B cell (primary cell): Measurements from ENCODE around the gene KLHL13. TPM values are rescaled to one million over a fixed set of nuclear protein-coding genes. Genes with fewer than 3 reads are reported as not detected.

Experiments used
- ATAC-seq: fragments of 200-7000 bp; cut with Tn5 transposase; one replicate; pipeline ENCODE4 v1.10.0; 2021; ENCODE audit warnings: low read depth, mild to moderate bottlenecking, moderate number of reproducible peaks, moderate library complexity
- CTCF ChIA-PET: fragments of 350-600 bp; sonication (Branson Sonifier 250); formaldehyde crosslinking; loops from one replicate; lab custom pipeline; 2021; ENCODE audit warnings: antibody characterized with exemption, inconsistent platforms; lab: Charles Lee
- POLR2A ChIA-PET: fragments of 350-600 bp; sonication (Branson Sonifier 250); formaldehyde crosslinking; loops from one replicate; lab custom pipeline; 2021; ENCODE audit warnings: antibody characterized with exemption; lab: Charles Lee
- DNase-seq: peaks from one replicate; pipeline ENCODE4 v3.0.0; 2013
- H2AFZ ChIP-seq: 2 replicates; pipeline ENCODE4 v1.6.1; 2012; ENCODE audit warnings: mild to moderate bottlenecking, low read depth, low read length; ENCODE audit not compliant: insufficient read depth, poor library complexity, severe bottlenecking
- H3K27ac ChIP-seq, 2 donors: 1 replicate in 1 of 2; 2 replicates in 1 of 2; pipeline ENCODE4 v1.5.1; 2012 to 2013; ENCODE audit warnings: low read length in 2 of 2, mild to moderate bottlenecking in 2 of 2, moderate library complexity in 1 of 2
- H3K27me3 ChIP-seq, 4 experiments: fragments of 200-600 bp in 1 of 4; sonication (generic) in 1 of 4; replicated peaks in 1 of 4; 1 replicate in 2 of 4; 2 replicates in 2 of 4; pipeline versions ENCODE4 v1.6.1 to v1.7.0; 2013 to 2016; ENCODE audit warnings: low read length in 3 of 4, mild to moderate bottlenecking in 2 of 4, mixed read lengths in 1 of 4, moderate library complexity in 1 of 4; ENCODE audit not compliant: insufficient read depth in 4 of 4, control insufficient read depth in 3 of 4; ENCODE audit errors: control extremely low read depth in 1 of 4
- H3K36me3 ChIP-seq, 2 experiments: replicated peaks in 1 of 2; 1 replicate in 1 of 2; 2 replicates in 1 of 2; pipeline versions ENCODE4 v1.6.1 to v1.7.1; 2013; ENCODE audit warnings: low read length in 1 of 2; ENCODE audit not compliant: insufficient read depth in 2 of 2, control insufficient read depth in 1 of 2; ENCODE audit errors: control extremely low read depth in 1 of 2, extremely low read depth in 1 of 2
- H3K4me1 ChIP-seq, 2 donors: fragments of 200-600 bp in 1 of 2; sonication (generic) in 1 of 2; 1 replicate in 1 of 2; 2 replicates in 1 of 2; pipeline versions ENCODE4 v1.5.1 to v1.6.1; 2013 to 2017; ENCODE audit warnings: low read length in 2 of 2; ENCODE audit not compliant: control insufficient read depth in 2 of 2, insufficient read depth in 2 of 2
- H3K4me2 ChIP-seq: replicated peaks from 2 replicates; pipeline ENCODE3; 2012; ENCODE audit warnings: mild to moderate bottlenecking, low read depth, low read length; ENCODE audit not compliant: poor library complexity, severe bottlenecking
- H3K4me3 ChIP-seq, 5 experiments: fragments of 200-600 bp in 1 of 5; sonication (generic) in 1 of 5; 1 replicate in 3 of 5; 2 replicates in 2 of 5; pipeline versions ENCODE4 v1.5.1 to v1.7.0; 2011 to 2016; ENCODE audit warnings: low read length in 4 of 5, mild to moderate bottlenecking in 4 of 5, low read depth in 2 of 5, control low read depth in 1 of 5, moderate library complexity in 1 of 5; ENCODE audit not compliant: insufficient read depth in 1 of 5; ENCODE audit errors: control extremely low read depth in 1 of 5, extremely low read depth in 1 of 5
- H3K79me2 ChIP-seq: fragments of 200-600 bp; sonication (generic); one replicate; pipeline ENCODE4 v1.6.0; 2016; ENCODE audit warnings: low read length; ENCODE audit not compliant: control insufficient read depth, insufficient read depth
- H3K9ac ChIP-seq: fragments of 200-600 bp; sonication (generic); 2 replicates; pipeline ENCODE4 v1.6.1; 2017; ENCODE audit warnings: mild to moderate bottlenecking, low read length, moderate library complexity
- H3K9me3 ChIP-seq, 3 donors: one replicate each; pipeline versions ENCODE4 v1.6.1 to v1.7.1; 2013; ENCODE audit warnings: low read length in 2 of 3; ENCODE audit not compliant: control insufficient read depth in 2 of 3, insufficient read depth in 1 of 3; ENCODE audit errors: control extremely low read depth in 1 of 3
- H4K20me1 ChIP-seq: 2 replicates; pipeline ENCODE4 v1.6.0; 2012; ENCODE audit warnings: mild to moderate bottlenecking, low read length; ENCODE audit not compliant: insufficient read depth, control insufficient read depth, poor library complexity, severe bottlenecking
- H3K27ac Mint-ChIP-seq: one replicate; pipeline ENCODE4 v1.8.0; 2021; ENCODE audit warnings: mixed read lengths
- H3K27me3 Mint-ChIP-seq: one replicate; pipeline ENCODE4 v1.8.0; 2021; ENCODE audit warnings: mixed read lengths
- H3K4me1 Mint-ChIP-seq: one replicate; pipeline ENCODE4 v1.8.0; 2021; ENCODE audit warnings: mixed read lengths
- H3K4me3 Mint-ChIP-seq: one replicate; pipeline ENCODE4 v1.8.0; 2021; ENCODE audit warnings: mixed read lengths
- H3K9me3 Mint-ChIP-seq: one replicate; pipeline ENCODE4 v1.8.0; 2022; ENCODE audit warnings: mixed read lengths; ENCODE audit not compliant: insufficient read depth
- CTCF ChIP-seq: fragments of 200-600 bp; IDR thresholded peaks from one replicate; pipeline ENCODE4 v1.8.0; 2022; ENCODE audit warnings: antibody characterized with exemption, mild to moderate bottlenecking
- EZH2 ChIP-seq: IDR thresholded peaks from 2 replicates; pipeline ENCODE4 v1.6.1; 2012; ENCODE audit warnings: borderline replicate concordance, low read depth, mild to moderate bottlenecking, moderate library complexity, low read length; ENCODE audit not compliant: insufficient read depth, poor library complexity, severe bottlenecking
- WGBS: methylation state at CpG from one replicate; pipeline ENCODE4 v1.1.5; 2013; ENCODE audit warnings: missing lambda C conversion rate; ENCODE audit not compliant: insufficient coverage; 5-methylcytosine and 5-hydroxymethylcytosine counted together
- intact Hi-C: fragments of 100-400 bp; cut with micrococcal nuclease; formaldehyde crosslinking; loops from one replicate; pipeline ENCODE4 v1.10.0; 2022
- polyA plus RNA-seq: library from polyadenylated mRNA; depleted of rRNA; stranded (reverse); fragments of >200 nt; gene quantifications from 2 replicates; pipeline ENCODE4 v1.2.3, GENCODE V29; 2012
- total RNA-seq, 2 donors: library from RNA; stranded (reverse); fragments of 120-200 nt in 1 of 2; gene quantifications; 1 replicate in 1 of 2; 2 replicates in 1 of 2; pipeline versions ENCODE4 v1.2.3 to v1.2.4, GENCODE V29; 2013 to 2022

Gene KLHL13
- total and polyA plus RNA-seq, 2 donors (not counting 1 experiment from before 2014, with no cell fraction given): 0.04 TPM; not detected in 1

- Mint-ChIP-seq H3K4me1 (no peaks in the 10 kb centered on the region), H3K27ac (no peak overlapping the region), H3K9me3 (no peaks in the 10 kb centered on the region), H3K4me3 (no peak overlapping the region), H3K27me3 (no peaks in the 10 kb centered on the region)
- ATAC-seq: no peak
- H3K27me3 ChIP-seq: no peaks in the 10 kb centered on the region
- no peak overlapping the region for H3K9ac ChIP-seq
- no peaks in the 10 kb centered on the region for H3K79me2 ChIP-seq
- no peak overlapping the region for H3K27ac ChIP-seq
- H3K4me2 ChIP-seq: no peak overlapping the region
- CTCF ChIA-PET: no interaction called here
- H3K36me3 ChIP-seq: no peaks in the 10 kb centered on the region
- H3K9me3 ChIP-seq: no peaks in the 10 kb centered on the region
- TF ChIP-seq CTCF: no peak
- intact Hi-C loops: no loop called here
- POLR2A ChIA-PET: no interaction called here
- no peaks in the 10 kb centered on the region for H4K20me1 ChIP-seq
- no peaks in the 10 kb centered on the region for H3K4me1 ChIP-seq
- H3K4me3 ChIP-seq: no peak overlapping the region
- H2AFZ ChIP-seq: no peak overlapping the region
- WGBS: no CpG with 5 or more reads among the region's 1 CpG
- no peak for DNase-seq
These were observed 218.4 kb downstream of the KLHL13 start for GRCh38 chrX:117898226-117898625.

- WGBS: no CpG with 5 or more reads among the region's 1 CpG
- intact Hi-C loops: no loop called here
- Mint-ChIP-seq H3K27ac (no peak overlapping the region), H3K27me3 (no peaks in the 10 kb centered on the region), H3K4me1 (no peaks in the 10 kb centered on the region), H3K4me3 (no peak overlapping the region), H3K9me3 (no peaks in the 10 kb centered on the region)
- POLR2A ChIA-PET: no interaction called here
- Histone ChIP-seq H3K27me3 (no peaks in the 10 kb centered on the region), H3K4me3 (no peak overlapping the region), H3K9me3 (no peaks in the 10 kb centered on the region), H3K4me1 (no peaks in the 10 kb centered on the region), H4K20me1 (no peaks in the 10 kb centered on the region), H3K27ac (no peak overlapping the region), H3K79me2 (no peaks in the 10 kb centered on the region), H3K36me3 (no peaks in the 10 kb centered on the region), H3K4me2 (no peak overlapping the region), H2AFZ (no peak overlapping the region), H3K9ac (no peak overlapping the region)
- CTCF ChIA-PET: no interaction called here
- TF ChIP-seq EZH2 (no peak), CTCF (no peak)
- ATAC-seq: no peak
- no peak for DNase-seq
These were observed 221.2 kb downstream of the KLHL13 start for GRCh38 chrX:117895418-117895817.
